A549 (cell line): Measurements from ENCODE around the gene CTNNA3.

Source experiments
- MAX ChIP-seq: IDR thresholded peaks from 2 replicates; pipeline ENCODE4 v1.6.1; 2012
- PBX3 ChIP-seq: IDR thresholded peaks from 2 replicates; pipeline ENCODE4 v1.6.1; 2012
- REST ChIP-seq: fragments of 200-600 bp; sonication (generic); IDR thresholded peaks from 2 replicates; pipeline ENCODE4 v1.6.1; 2016; ENCODE audit warnings: antibody characterized with exemption, mild to moderate bottlenecking, moderate library complexity
- TF ChIP-seq, protein P1 (sequence below): fragments of 250-450 bp; sonication (Bioruptor Pico); IDR thresholded peaks from 2 replicates; pipeline ENCODE4 v1.5.0; 2021; ENCODE audit warnings: mild to moderate bottlenecking, moderate library complexity, borderline replicate concordance
- TF ChIP-seq, protein P2 (sequence below): fragments of >200 bp; sonication (Bioruptor Twin); formaldehyde crosslinking; IDR thresholded peaks from 3 replicates; pipeline ENCODE4 v1.5.1; 2016

- TF ChIP-seq, protein P1, sequence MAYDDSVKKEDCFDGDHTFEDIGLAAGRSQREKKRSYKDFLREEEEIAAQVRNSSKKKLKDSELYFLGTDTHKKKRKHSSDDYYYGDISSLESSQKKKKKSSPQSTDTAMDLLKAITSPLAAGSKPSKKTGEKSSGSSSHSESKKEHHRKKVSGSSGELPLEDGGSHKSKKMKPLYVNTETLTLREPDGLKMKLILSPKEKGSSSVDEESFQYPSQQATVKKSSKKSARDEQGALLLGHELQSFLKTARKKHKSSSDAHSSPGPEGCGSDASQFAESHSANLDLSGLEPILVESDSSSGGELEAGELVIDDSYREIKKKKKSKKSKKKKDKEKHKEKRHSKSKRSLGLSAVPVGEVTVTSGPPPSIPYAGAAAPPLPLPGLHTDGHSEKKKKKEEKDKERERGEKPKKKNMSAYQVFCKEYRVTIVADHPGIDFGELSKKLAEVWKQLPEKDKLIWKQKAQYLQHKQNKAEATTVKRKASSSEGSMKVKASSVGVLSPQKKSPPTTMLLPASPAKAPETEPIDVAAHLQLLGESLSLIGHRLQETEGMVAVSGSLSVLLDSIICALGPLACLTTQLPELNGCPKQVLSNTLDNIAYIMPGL, result no peak
- no peak for TF ChIP-seq MAX
- TF ChIP-seq REST, result no peak
- TF ChIP-seq, protein P2, sequence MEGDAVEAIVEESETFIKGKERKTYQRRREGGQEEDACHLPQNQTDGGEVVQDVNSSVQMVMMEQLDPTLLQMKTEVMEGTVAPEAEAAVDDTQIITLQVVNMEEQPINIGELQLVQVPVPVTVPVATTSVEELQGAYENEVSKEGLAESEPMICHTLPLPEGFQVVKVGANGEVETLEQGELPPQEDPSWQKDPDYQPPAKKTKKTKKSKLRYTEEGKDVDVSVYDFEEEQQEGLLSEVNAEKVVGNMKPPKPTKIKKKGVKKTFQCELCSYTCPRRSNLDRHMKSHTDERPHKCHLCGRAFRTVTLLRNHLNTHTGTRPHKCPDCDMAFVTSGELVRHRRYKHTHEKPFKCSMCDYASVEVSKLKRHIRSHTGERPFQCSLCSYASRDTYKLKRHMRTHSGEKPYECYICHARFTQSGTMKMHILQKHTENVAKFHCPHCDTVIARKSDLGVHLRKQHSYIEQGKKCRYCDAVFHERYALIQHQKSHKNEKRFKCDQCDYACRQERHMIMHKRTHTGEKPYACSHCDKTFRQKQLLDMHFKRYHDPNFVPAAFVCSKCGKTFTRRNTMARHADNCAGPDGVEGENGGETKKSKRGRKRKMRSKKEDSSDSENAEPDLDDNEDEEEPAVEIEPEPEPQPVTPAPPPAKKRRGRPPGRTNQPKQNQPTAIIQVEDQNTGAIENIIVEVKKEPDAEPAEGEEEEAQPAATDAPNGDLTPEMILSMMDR, result no peak
- TF ChIP-seq PBX3, result no peak
These were observed 1046.4 kb downstream of the CTNNA3 start for GRCh38 chr10:66649626-66650025.
